Measurements from ENCODE around the gene S100PBP. TPM values are rescaled to one million over a fixed set of nuclear protein-coding genes. Genes with fewer than 3 reads are reported as not detected.

Gene S100PBP
- polyA plus RNA-seq, 3 donors, result 6.6 to 17.4 (median 7.1) TPM

- 89% methylated on average over 18 of the region's 18 CpGs for WGBS (ENCODE audit: insufficient coverage)
- Histone ChIP-seq H3K79me2 (ENCODE audit: insufficient read depth, low read length) (no peaks in the 10 kb centered on the region), H3K27ac (ENCODE audit: low read depth in 1 of 2, low read length in 2 of 2) (no peak overlapping the region), H3K9ac (ENCODE audit: insufficient read depth, low read length, poor library complexity, severe bottlenecking) (no peak overlapping the region), H3K27me3 (ENCODE audit: control insufficient read depth in 2 of 2, insufficient read depth in 2 of 2, low read length in 2 of 2) (no peaks in the 10 kb centered on the region), H2AFZ (ENCODE audit: insufficient read depth, low read depth, low read length, poor library complexity, severe bottlenecking) (no peak overlapping the region), H3K4me1 (ENCODE audit: control insufficient read depth in 1 of 2, insufficient read depth in 2 of 2, low read length in 2 of 2) (no peaks in the 10 kb centered on the region), H3K4me3 (replicated peaks in 1 of 3; ENCODE audit: low read depth in 2 of 3, low read length in 3 of 3) (no peak overlapping the region), H3K4me2 (replicated peaks; ENCODE audit: extremely low read depth, low read length, poor library complexity, severe bottlenecking) (no peak overlapping the region), H3K9me3 (replicated peaks in 1 of 2; ENCODE audit: control insufficient read depth in 1 of 2, insufficient read depth in 1 of 2, low read length in 2 of 2) (no peaks in the 10 kb centered on the region), H3K36me3 (replicated peaks in 1 of 2; ENCODE audit: control insufficient read depth in 1 of 2, insufficient read depth in 2 of 2, low read length in 2 of 2) (peaks cover 27 to 41% of the 10 kb centered on the region in 2 donors), H4K20me1 (ENCODE audit: insufficient read depth, low read length) (no peaks in the 10 kb centered on the region)
- H3K36me3 Mint-ChIP-seq, result peaks cover 23 to 53% of the 10 kb centered on the region in 2 donors
- H3K27me3 Mint-ChIP-seq (ENCODE audit: low read depth in 3 of 3), result no peaks in the 10 kb centered on the region
- DNase-seq, result no peak
- intact Hi-C loops (cut with micrococcal nuclease), result loop anchor here (5.0 kb wide), 2 partner anchors 59 to 254 kb away; no protein-coding TSS in a partner anchor
- TF ChIP-seq, protein P1, sequence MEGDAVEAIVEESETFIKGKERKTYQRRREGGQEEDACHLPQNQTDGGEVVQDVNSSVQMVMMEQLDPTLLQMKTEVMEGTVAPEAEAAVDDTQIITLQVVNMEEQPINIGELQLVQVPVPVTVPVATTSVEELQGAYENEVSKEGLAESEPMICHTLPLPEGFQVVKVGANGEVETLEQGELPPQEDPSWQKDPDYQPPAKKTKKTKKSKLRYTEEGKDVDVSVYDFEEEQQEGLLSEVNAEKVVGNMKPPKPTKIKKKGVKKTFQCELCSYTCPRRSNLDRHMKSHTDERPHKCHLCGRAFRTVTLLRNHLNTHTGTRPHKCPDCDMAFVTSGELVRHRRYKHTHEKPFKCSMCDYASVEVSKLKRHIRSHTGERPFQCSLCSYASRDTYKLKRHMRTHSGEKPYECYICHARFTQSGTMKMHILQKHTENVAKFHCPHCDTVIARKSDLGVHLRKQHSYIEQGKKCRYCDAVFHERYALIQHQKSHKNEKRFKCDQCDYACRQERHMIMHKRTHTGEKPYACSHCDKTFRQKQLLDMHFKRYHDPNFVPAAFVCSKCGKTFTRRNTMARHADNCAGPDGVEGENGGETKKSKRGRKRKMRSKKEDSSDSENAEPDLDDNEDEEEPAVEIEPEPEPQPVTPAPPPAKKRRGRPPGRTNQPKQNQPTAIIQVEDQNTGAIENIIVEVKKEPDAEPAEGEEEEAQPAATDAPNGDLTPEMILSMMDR (IDR thresholded peaks at IDR 0.05), result no peak
- no peak overlapping the region for H3K4me3 Mint-ChIP-seq
- H3K27ac Mint-ChIP-seq, result no peak overlapping the region
- H3K4me1 Mint-ChIP-seq, result peaks cover 2% of the 10 kb centered on the region
- no peaks in the 10 kb centered on the region for H3K9me3 Mint-ChIP-seq
Observed at GRCh38 chr1:32770741-32771548, 46.5 kb upstream of the S100PBP start.

DNA sequence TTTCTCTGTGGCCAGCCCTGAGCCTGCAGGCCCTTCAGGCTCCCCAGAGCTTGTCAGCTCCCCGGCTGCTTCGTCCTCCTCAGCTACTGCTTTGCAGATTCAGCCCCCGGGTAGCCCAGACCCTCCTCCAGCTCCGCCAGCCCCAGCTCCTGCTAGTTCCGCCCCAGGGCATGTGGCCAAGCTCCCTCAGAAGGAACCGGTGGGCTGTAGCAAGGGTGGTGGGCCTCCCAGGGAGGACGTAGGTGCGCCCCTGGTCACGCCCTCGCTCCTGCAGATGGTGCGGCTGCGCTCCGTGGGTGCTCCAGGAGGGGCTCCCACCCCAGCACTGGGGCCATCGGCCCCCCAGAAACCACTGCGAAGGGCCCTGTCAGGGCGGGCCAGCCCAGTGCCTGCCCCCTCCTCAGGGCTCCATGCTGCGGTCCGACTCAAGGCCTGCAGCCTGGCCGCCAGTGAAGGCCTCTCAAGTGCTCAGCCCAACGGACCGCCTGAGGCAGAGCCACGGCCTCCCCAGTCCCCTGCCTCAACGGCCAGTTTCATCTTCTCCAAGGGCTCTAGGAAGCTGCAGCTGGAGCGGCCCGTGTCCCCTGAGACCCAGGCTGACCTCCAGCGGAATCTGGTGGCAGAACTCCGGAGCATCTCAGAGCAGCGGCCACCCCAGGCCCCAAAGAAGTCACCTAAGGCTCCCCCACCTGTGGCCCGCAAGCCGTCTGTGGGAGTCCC is 45.7 kb upstream of the S100PBP start:
- DNase-seq, result no peak
- H4K20me1 ChIP-seq (ENCODE audit: insufficient read depth, low read length), result no peaks in the 10 kb centered on the region
- TF ChIP-seq, protein P1 (IDR thresholded peaks at IDR 0.05), result no peak
- H3K9ac ChIP-seq (ENCODE audit: insufficient read depth, low read length, poor library complexity, severe bottlenecking), result no peak overlapping the region
- 94% methylated on average over 26 of the region's 30 CpGs for WGBS (ENCODE audit: insufficient coverage)
- H2AFZ ChIP-seq (ENCODE audit: insufficient read depth, low read depth, low read length, poor library complexity, severe bottlenecking), result no peak overlapping the region
- H3K79me2 ChIP-seq (ENCODE audit: insufficient read depth, low read length), result no peaks in the 10 kb centered on the region
- H3K9me3 ChIP-seq (replicated peaks in 1 of 2; ENCODE audit: control insufficient read depth in 1 of 2, insufficient read depth in 1 of 2, low read length in 2 of 2), result no peaks in the 10 kb centered on the region
- H3K4me2 ChIP-seq (replicated peaks; ENCODE audit: extremely low read depth, low read length, poor library complexity, severe bottlenecking), result no peak overlapping the region
- H3K27me3 ChIP-seq (ENCODE audit: control insufficient read depth in 2 of 2, insufficient read depth in 2 of 2, low read length in 2 of 2), result no peaks in the 10 kb centered on the region
- Mint-ChIP-seq H3K36me3 (peaks cover 23 to 61% of the 10 kb centered on the region in 2 donors), H3K27me3 (ENCODE audit: low read depth in 3 of 3) (no peaks in the 10 kb centered on the region), H3K9me3 (no peaks in the 10 kb centered on the region), H3K27ac (no peak overlapping the region), H3K4me1 (peaks cover 2% of the 10 kb centered on the region), H3K4me3 (no peak overlapping the region)
- no peak overlapping the region for H3K4me3 ChIP-seq (replicated peaks in 1 of 3; ENCODE audit: low read depth in 2 of 3, low read length in 3 of 3)
- intact Hi-C loops (cut with micrococcal nuclease), result loop anchor here (2.0 to 5.0 kb wide), 3 partner anchors 59 to 254 kb away; no protein-coding TSS in a partner anchor
- no peaks in the 10 kb centered on the region for H3K4me1 ChIP-seq (ENCODE audit: control insufficient read depth in 1 of 2, insufficient read depth in 2 of 2, low read length in 2 of 2)
- H3K36me3 ChIP-seq (replicated peaks in 1 of 2; ENCODE audit: control insufficient read depth in 1 of 2, insufficient read depth in 2 of 2, low read length in 2 of 2), result peaks cover 28 to 48% of the 10 kb centered on the region in 2 donors
- H3K27ac ChIP-seq (ENCODE audit: low read depth in 1 of 2, low read length in 2 of 2), result no peak overlapping the region
